Suprapubic skin (tissue), 4 donors: ENCODE data around the gene MYL6B.

Experiments
- EP300 ChIP-seq: sonication (generic); formaldehyde crosslinking; IDR thresholded peaks from one replicate; pipeline ENCODE4 v1.6.1; 2017; ENCODE audit warnings: antibody characterized with exemption
- POLR2A ChIP-seq, 2 donors: fragments of 450-650 bp; IDR thresholded peaks; one replicate each; pipeline ENCODE4 v1.6.1; 2017; ENCODE audit warnings: antibody characterized with exemption in 2 of 2, mild to moderate bottlenecking in 2 of 2, moderate library complexity in 2 of 2
- POLR2AphosphoS5 ChIP-seq, 3 donors: sonication (generic); formaldehyde crosslinking; IDR thresholded peaks; one replicate each; pipeline ENCODE4 v1.6.1; 2017; ENCODE audit warnings: antibody characterized with exemption in 3 of 3
- TF ChIP-seq, protein P1 (sequence below), 2 donors: fragments of 200-600 bp in 1 of 2; fragments of 450-650 bp in 1 of 2; sonication (generic) in 1 of 2; IDR thresholded peaks; one replicate each; pipeline ENCODE4 v1.5.1; 2016 to 2019; ENCODE audit warnings: antibody characterized with exemption in 2 of 2, mild to moderate bottlenecking in 1 of 2, moderate library complexity in 1 of 2

DNA sequence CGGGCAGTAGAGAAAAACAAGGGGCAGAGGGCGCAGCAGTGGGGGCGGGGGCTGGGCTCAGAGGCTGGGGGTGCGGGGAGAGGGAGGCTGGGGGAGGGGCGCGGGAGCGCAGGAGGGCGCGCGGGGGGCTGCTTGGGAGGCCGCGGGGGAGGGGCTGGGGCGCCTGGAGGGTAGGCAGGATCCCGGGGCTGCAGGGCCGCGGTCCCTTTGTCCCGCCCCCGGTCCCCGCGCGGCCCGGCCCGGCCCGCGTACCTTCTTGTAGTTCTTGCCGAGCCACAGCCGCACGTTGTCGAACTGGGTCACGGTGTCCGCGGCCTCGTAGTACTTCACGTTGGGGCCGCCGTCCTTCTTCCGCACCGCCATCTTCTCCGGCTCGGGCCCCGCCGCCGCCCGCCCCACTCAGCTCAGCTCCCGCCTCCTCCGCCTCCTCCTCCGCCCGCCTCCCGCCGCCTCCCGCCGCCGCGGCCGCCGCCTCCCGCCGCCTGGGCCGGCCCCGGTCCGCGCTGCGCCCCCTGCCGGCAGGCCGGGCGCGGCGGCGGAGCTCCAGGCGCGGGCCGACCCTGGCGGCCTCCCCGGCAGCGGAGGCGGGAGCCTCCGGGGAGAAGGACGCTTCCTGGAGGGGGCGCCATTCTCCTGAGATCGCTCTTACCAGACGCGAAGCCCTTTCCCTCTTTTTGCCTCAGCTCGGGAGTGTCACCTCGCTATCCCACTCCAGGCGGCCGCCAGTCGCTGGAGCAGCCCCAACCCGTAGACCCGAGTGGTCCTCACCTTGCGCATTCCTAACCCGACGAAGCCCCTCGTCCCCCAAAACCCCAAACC lies 36.9 kb downstream of the MYL6B start, which contains the start of gene SMARCC2:
- peak in 1 of 3 donors; percentile 27 for TF ChIP-seq POLR2AphosphoS5 (IDR thresholded peaks at IDR 0.05)
- TF ChIP-seq, protein P1, sequence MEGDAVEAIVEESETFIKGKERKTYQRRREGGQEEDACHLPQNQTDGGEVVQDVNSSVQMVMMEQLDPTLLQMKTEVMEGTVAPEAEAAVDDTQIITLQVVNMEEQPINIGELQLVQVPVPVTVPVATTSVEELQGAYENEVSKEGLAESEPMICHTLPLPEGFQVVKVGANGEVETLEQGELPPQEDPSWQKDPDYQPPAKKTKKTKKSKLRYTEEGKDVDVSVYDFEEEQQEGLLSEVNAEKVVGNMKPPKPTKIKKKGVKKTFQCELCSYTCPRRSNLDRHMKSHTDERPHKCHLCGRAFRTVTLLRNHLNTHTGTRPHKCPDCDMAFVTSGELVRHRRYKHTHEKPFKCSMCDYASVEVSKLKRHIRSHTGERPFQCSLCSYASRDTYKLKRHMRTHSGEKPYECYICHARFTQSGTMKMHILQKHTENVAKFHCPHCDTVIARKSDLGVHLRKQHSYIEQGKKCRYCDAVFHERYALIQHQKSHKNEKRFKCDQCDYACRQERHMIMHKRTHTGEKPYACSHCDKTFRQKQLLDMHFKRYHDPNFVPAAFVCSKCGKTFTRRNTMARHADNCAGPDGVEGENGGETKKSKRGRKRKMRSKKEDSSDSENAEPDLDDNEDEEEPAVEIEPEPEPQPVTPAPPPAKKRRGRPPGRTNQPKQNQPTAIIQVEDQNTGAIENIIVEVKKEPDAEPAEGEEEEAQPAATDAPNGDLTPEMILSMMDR (IDR thresholded peaks at IDR 0.05): peak; percentile 72 to 81
- peak in 1 of 2 donors; percentile 20 for TF ChIP-seq POLR2A (IDR thresholded peaks at IDR 0.05)
- TF ChIP-seq EP300: no peak
